Measurements from ENCODE around the gene GPR156.

The GPR156 gene

DNA sequence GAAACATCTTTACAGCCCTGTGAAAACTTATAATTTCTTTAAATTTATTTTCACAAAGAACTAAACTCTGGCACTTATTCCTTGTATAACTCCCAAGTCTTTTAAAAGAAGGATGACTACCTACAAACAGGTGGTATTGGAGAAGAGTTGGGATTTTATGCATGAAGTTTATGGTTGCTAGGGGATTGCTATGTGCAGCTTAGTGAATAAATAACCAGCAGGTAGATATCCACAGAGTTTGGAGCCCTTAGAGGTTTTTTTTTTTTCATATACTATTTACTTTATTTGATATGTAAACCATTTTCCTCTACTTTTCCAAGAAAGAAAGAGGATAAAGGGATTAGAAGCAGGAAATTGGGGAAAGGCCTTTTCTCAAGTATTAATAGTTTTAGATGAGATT is 91.5 kb downstream of the GPR156 start:
- DNase-seq (ENCODE audit: low spot score), result no peak

DNA sequence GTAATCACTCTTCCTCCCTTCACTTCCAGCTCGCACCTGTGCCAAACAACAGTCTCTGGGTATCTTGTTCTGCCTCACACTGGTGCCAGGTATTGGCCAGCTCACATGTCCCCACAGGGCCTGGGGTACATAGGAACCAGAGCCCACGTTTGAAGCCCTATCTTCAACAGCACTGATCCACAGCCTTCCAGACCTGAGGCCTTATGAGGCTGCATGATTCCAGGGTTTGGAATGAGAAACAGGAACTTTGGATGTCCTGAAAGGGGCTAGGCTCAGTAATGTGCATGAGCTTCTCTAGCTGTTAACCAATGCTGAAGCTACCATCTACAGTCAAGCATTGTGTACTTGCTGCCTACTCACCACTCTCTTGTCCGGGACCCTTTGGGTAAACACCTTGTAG is 92.4 kb downstream of the GPR156 start:
- DNase-seq (ENCODE audit: low spot score), result no peak

DNA sequence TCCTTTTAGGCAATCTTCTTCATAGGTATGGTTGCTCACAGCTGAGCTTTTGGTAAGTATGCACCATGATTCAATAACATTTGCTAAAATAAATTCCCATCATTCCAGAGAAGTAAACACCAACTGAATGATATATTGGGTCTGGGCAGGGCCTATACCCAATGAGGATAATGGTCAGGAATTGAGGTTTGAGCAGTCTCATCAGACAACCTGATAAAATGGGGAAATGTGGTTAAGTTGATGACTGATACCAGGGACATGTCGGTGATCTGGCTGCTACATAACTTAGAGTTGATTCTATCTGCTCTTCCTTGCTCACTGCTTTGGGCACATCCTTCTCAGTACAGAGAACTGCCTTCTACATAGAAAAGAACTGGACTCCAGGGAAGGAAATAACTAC is 92.9 kb downstream of the GPR156 start:
- no peak for DNase-seq (ENCODE audit: low spot score)

DNA sequence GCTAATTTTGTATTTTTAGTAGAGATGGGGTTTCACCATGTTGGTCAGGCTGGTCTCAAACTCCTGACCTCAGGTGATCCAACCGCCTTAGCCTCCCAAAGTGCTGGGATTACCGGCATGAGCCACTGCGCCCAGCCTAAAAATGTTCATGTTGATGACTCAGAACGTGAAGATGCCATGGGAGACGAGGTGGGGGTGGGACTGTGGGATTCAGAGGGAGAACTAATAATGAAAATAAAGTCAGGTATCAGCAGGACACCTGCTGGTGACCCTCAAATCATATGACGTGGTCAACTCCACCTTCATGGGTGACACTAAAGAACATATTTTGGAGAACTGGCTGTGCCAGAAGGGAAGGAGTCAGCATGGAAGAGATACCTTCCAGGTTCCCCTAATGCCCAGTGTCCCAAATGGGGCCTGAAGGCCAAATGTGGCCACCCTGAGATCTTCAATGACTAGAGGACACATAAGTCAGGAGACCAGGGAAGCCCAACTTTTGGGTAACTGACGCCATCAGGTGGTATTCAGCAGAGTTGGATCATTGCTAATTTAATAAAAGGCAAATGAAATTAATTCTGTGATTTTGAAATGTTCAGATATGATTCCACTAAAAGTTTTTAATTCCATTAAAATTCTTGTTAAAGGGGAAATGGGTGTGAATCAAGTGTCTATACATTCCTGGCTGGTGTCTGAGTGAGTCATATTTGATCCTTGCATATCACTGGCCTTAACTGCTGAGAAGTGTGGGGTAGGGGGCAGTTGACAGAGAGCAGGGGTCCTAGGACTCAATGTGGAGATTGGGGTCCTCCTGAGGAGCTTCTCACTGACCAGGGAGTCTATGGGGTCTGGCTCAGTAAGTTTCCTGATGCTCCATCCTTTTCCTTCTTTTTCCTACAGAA is 102.2 kb downstream of the GPR156 start:
- DNase-seq (ENCODE audit: low spot score), result no peak

GRCh38 chr3:120181632-120182031 is 103.4 kb downstream of the GPR156 start:
- no peak for DNase-seq (ENCODE audit: low spot score)

GRCh38 chr3:120180731-120181412 is 104.2 kb downstream of the GPR156 start:
- no peak for DNase-seq (ENCODE audit: low spot score)

DNA sequence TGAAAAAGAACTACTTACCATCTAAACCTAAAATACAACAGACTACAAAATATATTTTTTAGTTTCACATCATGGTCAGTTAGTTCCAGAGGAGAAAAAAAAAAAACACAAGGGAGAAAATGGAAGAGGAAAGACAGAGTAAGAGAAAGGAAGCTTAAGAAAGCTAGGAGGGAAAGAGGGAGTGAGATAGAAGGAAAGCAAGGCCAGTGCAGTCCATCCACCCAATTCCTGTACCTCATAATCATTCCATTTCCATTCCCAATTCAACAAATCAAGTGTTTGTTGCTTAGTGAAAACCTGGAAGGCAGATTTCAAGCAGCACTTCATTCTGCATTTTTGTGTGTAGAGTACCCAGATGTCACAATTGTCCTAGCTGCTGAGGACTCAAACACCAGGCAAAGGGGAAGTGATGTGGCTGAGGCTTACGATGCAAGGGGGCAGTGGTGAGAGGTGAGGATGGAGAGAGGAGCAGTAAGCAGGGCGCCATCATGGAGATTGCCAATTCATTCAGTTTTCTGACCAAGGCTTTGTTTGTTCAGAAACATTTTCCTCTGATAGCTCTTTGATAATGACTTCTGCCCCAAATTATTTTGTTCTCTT is 107.2 kb downstream of the GPR156 start:
- no peak for DNase-seq (ENCODE audit: low spot score)

GRCh38 chr3:120177151-120177550 is 107.9 kb downstream of the GPR156 start:
- DNase-seq (ENCODE audit: low spot score), result no peak

DNA sequence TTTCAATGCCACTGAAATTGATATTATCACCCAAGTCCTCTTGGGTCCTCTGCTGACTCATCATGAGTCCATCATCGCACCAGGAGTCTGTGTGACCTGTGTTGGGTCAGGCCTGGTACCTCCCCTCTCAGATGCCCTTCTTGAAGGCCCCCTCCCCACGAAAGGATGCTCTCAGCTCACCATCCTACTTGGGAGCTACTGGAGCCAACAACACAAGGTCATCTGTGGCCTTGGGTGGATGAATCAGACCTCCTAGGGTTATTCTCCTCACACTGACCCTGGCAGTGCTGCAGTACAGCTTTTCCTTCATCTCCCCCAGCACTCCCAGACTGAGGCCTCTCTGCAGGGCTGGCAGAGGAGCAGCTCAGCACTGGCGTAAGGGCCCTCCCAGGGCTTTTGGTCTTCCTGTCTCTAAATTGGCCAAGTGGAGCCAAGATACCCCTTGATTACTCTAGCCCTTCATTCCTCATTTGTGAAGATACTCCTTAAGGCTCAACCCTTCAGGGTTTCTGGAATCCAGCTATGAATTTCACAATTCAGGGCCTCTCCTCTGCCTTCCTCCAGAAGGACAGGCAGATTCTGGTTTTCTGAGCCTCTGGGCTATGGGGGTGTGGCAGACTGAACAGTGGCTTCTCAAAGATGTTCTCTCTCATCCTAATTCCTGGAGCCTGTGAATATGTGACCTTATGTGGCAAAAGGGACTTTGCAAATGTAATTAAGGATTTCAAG is 110.0 kb downstream of the GPR156 start:
- DNase-seq (ENCODE audit: low spot score), result no peak

DNA sequence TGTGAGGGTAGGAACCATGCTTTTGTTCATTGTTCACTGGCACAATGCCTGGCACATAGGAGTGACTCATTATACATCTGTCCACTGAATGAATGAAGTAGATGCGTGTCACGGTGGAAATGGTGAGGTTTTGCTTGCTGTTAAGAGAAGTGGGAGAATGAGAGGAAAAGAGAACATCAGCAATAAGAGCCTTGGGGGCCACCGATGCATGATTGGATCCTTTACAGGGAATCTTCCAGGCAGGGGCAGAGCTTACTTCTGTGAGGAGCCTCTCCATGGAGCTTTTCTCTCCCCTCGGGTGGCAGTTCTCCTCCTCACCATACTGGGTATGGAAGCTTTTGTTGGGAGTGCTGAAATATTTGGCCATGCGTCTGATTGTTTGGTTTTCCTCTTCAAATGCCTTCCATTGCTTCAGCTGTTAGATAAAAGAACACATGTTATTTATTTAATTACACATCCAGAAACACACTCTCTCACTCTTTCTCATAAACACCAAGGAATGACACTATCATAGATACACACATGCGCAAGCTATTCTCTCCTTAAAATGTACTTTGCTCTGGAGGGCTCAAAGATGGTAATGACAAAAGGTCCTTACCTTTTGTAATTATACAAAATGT is 111.9 kb downstream of the GPR156 start:
- no peak for DNase-seq (ENCODE audit: low spot score)

DNA sequence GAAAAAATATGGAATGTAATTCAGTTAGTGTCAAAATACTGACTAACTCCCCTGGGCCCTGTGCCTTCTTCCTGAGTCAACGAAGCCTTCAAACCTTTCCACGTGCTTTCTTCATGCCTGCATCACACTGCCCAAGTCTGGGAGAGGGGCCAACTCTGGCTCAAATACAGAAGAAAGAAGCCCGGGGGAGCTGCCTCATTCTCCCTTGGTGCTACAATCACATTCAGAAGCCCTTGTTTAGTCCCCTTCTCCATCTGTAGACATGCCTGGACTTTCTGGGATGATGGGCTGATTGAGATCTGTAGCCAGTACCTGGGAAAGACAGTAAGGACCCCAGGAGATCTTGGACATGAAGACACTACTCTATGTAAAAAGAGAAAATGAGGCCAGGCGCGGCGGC is 113.0 kb downstream of the GPR156 start:
- DNase-seq (ENCODE audit: low spot score), result no peak

GRCh38 chr3:120171134-120171873 is 113.7 kb downstream of the GPR156 start:
- DNase-seq (ENCODE audit: low spot score), result no peak

DNA sequence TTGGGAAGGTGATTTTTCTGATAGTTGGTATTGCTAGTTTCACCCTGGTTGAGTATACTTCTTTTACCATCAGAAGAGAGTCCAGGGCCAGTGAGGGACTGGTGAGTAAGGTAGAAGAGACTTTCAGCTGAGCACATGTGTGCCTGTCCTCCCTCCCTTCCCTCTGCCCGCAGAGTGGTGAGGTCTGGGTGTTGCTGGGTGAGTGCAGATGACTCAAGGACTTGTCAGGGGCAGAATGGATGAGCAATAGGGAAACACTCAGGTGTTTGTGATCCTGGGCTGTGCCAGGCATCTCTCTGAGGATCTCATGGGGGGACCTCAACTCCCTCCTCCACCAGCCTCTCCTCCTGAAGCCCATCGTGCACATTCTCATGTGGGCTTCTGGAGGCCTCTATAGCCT is 114.8 kb downstream of the GPR156 start:
- DNase-seq (ENCODE audit: low spot score), result no peak

- no peak for DNase-seq (ENCODE audit: low spot score)
Observed at GRCh38 chr3:120169407-120169806, 115.6 kb downstream of the GPR156 start.

GRCh38 chr3:120168611-120169010 is 116.4 kb downstream of the GPR156 start:
- DNase-seq (ENCODE audit: low spot score), result no peak

- no peak for DNase-seq (ENCODE audit: low spot score)
Observed at GRCh38 chr3:120168038-120168437, 117.0 kb downstream of the GPR156 start.

DNA sequence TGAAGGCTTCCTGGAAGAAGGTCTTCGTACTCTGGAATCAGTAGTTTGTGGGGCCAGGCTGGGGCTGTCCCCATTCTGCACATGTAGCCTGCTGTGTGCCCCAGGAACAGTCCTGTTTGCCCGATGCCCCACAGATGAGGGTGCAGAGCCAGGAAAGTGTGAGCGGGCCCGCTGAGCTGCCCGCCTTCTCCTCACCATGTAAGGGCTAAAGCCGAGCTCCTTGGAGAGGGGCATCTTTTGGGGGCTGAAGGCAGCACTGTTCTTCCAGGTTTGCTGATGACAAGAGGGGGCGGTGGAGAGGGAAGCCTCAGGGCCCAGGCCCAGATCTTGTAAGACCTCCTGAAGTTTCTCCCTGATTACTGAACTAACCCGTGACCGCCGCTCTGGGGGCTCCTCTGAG is 117.5 kb downstream of the GPR156 start:
- no peak for DNase-seq (ENCODE audit: low spot score)

GRCh38 chr3:120163816-120164215 is 121.2 kb downstream of the GPR156 start:
- DNase-seq (ENCODE audit: low spot score), result no peak

DNA sequence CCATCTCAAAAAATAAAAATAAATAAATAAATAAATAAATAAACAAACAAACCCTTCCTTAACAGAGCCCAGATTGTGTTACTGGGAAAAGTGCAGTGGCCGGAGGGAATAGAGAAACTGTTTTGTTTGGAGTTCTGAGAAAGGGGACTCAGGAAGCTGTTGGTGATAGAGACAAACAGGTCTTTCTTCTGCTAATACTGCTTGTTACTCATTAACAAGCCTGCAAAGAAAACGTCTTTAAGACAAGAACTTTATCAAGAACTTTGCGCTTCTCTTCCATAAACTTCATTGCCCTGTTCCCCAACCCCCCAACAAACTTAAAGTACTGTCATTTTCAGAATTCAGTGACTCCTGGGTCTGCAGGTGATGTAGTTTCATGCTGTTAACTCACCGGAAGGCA is 122.0 kb downstream of the GPR156 start:
- DNase-seq (ENCODE audit: low spot score), result no peak

GRCh38 chr3:120162400-120162799 is 122.6 kb downstream of the GPR156 start:
- no peak for DNase-seq (ENCODE audit: low spot score)

DNA sequence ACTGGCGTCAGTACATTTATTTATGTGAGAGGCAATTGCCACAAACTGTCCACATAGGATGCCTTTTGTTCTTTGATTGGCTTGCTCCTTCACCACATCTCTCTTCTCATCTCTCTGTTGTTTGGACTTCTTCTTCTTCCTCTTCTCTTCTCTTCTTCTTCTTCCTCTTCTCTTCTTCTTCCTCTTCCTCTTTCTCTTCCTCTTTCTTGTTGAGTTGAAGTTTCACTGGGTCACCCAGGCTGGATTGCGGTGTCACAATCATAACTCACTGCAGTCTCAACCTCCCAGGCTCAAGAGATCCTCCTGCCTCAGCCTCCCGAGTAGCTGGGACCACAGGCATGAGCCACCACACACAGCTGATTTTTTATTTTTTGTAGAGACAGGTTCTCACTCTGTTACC is 123.1 kb downstream of the GPR156 start:
- DNase-seq (ENCODE audit: low spot score), result no peak

Measured in HuH-7.5 (cell line).